ENCODE measurements around the gene MRM1. TPM values are rescaled to one million over a fixed set of nuclear protein-coding genes. Genes with fewer than 3 reads are reported as not detected.

The MRM1 gene, protein sequence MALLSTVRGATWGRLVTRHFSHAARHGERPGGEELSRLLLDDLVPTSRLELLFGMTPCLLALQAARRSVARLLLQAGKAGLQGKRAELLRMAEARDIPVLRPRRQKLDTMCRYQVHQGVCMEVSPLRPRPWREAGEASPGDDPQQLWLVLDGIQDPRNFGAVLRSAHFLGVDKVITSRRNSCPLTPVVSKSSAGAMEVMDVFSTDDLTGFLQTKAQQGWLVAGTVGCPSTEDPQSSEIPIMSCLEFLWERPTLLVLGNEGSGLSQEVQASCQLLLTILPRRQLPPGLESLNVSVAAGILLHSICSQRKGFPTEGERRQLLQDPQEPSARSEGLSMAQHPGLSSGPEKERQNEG
- 8.3 TPM for total RNA-seq

DNA sequence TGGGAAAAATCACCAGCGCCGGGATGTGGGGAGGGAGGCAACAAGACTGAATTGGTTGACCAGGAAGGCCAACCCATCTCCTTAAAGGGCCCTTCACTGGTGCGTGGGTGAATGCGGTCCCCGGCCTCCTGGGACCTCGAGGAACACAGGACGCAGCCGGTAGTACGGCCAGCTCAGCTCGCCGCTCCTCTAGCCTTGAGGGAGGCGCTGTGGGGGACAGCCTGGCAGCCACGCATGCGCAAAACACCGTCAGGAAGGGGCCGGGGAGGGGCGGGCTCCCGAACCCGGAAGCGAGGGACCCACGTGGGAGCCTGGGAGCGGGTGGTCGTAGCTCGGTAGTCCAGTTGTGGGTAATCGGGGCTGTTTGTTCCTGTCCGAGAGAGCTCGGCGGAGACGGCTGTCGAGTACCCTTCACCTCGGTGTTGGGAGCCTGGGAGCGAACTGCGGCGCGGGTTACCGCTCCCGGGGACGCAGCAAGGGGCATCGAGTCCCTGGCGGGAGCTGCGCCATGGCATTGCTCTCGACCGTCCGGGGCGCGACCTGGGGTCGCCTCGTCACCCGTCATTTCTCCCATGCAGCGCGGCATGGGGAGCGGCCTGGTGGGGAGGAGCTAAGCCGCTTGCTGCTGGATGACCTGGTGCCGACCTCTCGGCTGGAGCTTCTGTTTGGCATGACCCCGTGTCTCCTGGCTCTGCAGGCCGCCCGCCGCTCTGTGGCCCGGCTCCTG lies at the start of gene MRM1:
TSS of gene MRM1 (plus strand) at position 281 of the 727 bp plus-strand sequence. CDS start at position 509, 228 bp downstream.
- DNase-seq (ENCODE audit: low spot score) = peak; percentile 92

DNA sequence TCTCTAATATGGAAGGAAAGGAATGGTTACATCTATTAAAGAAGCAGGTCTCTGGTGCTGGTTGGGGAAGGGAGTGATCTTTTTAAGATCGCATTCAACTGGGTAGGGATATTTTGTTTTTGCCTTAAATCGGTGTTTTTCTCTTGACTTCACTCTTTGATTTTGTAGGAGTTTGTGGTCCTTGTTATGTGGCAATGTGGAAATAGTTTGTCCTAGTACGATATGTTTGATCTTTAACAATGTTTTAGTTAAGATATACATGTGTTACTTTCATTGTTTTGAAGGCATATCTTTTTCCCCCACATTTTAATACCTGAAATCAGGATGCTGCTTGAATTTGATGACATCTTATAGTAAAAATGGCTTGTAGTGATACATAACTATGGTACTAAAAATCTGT lies 47.9 kb upstream of the MRM1 start:
- no peak for DNase-seq (ENCODE audit: low spot score)

DNA sequence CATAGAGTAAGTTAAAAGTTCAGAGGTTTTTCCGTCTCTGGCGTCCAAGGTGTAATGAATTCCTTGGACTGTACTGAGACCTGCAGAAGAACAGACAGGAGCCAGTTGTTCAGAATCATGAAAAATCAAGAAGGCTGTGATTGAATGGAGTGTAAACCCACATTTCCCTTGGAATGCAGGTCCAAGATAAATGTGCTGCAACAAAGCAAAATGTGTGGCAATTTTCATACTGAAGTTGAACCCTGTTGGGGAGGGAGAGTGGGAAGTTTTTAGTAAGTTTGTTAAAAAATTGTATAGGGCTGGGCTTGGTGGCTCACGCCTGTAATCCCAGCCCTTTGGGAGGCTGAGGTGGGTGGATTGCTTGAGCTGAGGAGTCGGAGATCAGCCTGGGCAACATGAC lies 35.3 kb upstream of the MRM1 start:
- no peak for DNase-seq (ENCODE audit: low spot score)

DNA sequence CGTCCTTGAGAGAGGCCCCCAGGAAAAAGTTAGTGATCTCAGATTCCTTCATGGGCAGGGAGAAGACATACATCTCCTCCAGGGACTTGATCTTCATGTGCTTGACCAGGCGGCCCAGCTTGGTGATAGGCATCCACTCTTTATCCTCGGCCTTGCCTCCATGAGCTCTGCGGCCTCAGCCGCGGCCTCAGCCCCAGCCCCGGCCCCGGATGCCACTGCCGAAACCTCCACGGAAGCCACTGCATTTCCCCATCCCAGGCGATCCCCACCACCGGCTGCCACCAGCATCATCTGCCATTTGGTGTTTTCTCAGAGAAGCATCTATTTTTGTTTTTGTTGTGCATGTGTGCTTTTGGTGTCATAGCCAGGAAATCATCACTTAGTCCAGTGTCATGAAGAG lies 26.4 kb upstream of the MRM1 start:
- no peak for DNase-seq (ENCODE audit: low spot score)

DNA sequence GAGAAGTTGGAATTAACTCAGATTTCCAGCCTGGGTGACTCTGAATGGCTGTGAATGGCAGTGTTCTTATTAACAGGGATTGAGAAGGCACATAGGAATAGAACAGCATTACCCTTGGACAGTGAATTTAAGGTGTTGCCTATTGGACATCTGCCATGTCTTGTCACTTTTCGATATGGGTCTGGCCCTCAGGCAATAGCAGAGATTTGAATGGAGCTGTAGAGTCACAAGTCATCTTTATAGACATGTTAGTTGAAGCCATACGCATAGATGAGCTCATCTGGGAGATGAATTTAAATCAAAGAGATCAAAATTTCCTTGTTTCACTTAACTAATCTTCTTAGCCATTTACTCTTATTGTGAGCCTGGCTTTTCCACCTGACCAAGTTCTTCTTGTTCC lies 24.6 kb upstream of the MRM1 start:
- DNase-seq (ENCODE audit: low spot score) = no peak

DNA sequence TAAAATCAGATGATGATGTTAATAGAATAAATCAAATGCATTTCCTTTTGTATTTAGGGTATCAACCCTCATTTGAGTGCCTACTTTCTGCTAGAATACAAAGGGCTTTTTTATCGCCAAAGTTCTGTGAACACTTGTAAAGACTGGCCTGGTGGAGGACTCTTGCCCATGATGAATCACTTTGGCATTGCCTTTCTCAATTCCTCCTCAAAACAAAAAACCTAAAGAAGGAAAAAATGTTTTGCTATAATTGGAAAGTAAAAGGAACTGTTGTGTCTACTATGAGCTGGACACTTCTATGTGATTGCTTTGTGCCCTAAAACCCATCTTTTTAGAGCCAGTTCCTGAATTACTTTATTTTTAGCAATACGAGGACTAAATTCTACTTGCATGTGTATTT lies 22.7 kb upstream of the MRM1 start:
- no peak for DNase-seq (ENCODE audit: low spot score)

DNA sequence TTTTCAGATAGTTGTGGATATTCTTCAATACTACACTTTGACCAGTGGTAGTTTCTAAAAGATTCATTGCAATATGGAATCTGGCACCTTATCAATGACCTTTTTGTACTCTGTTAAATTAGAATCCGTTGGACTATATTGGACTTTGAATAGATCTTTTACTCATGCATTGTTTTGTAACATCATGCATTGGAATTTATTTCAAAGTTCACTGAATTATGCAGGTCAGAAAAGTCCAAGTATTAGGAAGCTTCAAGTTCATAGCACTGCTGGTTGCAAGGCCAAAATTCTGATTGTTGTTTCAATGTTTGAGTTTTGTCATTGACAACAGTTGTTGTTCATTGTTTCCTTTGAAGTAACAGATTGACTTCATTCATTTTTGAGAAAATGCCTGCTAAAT lies 17.6 kb upstream of the MRM1 start:
- DNase-seq (ENCODE audit: low spot score) = no peak

DNA sequence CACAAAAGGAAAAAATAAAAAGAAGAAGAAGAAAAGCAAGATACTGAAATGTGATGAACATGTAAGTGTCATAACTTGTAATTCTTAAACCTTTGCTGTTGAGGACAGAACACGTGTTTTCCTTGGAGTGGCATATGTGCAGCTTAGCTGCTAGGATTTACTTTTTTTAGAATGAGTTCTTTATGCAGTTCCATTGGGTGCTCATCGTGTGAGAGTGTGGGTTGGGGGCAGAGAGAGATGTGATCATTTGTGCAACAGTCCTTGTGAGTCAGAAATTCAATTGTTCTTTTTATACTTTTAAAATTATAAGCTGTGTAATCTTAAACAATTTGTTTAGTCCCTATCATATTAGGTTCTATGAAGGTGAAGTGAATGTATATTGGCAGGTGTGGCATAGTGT lies 15.2 kb upstream of the MRM1 start:
- no peak for DNase-seq (ENCODE audit: low spot score)

DNA sequence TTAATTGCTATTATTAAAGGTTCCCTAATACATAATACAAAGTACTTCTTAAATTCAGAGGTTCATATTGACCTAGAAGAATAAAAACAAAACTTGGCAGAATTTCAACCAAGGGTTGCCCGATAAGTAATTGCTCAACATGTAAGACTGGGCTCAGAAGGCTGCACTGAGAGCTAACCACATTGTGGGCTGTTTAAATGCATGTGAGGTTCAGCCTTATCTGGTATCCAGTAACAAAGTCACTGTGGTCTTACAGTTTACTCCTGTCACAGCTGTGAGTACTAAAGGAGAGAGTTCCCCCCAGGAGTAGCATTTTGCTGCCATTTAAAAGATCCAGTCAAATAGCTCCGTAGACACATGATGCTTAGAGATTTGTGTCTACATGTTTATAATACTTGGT lies 11.3 kb upstream of the MRM1 start:
- no peak for DNase-seq (ENCODE audit: low spot score)

DNA sequence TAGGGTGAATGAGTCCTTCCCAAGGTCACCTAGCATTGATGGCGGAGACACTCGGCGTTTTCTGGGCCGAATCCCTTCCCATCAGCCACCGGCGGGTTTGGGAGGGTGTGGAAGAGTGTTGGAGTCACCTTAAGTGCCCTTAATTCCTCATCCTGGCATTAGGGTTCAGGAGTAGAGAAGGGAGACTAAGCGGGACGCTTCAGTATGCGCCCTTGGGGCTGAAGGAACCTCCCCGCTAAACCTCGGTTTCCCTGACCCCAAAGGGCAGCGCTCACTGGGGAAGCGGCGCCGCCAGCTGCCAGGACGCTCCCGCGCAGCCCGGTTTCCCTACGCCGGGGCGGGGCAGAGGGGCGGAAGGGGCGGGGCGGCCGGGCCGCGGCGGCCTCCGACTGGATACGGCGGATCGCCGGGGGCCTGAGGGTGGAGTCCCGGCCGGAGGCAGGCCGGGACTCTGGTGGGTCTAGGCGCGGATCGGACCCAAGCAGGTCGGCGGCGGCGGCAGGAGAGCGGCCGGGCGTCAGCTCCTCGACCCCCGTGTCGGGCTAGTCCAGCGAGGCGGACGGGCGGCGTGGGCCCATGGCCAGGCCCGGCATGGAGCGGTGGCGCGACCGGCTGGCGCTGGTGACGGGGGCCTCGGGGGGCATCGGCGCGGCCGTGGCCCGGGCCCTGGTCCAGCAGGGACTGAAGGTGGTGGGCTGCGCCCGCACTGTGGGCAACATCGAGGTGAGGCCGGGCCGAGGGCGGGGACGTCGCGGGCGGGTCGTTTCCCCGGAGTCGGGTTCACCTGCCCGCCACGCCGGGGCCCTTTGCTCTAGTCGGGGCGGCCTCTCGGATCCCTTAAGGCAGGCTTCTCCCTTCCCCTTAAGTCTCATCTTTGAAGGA lies 9.7 kb upstream of the MRM1 start, which contains the start of gene DHRS11:
TSS of gene DHRS11 (plus strand) at position 446 of the 882 bp plus-strand sequence. CDS start at position 577, 131 bp downstream.
- peak; percentile 78 for DNase-seq (ENCODE audit: low spot score)

DNA sequence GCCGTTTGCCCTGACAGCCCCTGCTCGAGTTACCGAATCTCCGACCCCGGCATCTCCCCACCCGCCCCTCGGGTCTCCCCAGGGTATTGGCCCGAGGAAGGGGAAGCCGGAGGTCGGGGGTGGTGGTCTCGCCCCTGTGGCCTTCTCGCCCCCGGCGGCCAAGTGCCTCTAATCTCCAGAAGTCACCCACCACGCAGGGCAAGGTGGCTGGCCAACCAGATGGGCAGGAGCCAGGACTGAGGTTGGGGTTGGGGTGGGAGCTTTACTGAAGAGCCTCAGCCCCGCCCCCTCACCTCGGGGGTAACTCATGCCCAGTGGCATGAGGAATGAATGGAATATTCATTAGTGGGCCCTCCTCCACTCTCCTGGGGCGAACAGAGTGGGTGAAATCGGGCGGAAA lies 9.1 kb upstream of the MRM1 start:
- DNase-seq (ENCODE audit: low spot score) = no peak

DNA sequence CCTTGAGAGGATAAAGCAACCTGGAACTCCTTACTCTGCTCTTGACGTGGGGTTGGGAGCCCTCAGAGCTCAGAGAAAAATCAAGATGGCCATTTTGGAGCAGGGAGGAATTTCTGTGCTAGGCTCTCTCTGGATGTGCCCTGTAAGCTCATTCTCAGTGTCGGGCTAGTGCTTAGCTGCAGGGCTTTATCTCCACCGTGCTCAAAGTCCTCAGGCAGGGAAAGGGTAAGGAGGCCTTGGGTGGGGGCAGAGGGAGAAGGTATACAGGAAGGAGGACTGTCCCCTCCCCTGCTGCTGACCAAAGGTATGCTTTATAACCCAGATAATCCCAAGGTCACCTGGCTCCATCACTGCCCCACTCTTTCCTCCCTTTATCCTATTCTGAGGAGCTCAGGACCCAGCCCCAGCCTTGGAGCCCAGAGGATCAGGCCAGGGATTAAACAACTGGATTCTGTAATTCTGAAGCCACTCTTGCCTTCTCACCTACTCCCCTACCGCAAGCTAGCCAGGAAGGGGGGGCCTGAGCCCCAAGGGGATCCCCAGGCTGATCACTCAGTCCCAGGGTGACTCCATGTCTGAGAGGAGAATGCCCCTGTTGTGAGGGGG lies 8.6 kb upstream of the MRM1 start:
- DNase-seq (ENCODE audit: low spot score) = no peak

DNA sequence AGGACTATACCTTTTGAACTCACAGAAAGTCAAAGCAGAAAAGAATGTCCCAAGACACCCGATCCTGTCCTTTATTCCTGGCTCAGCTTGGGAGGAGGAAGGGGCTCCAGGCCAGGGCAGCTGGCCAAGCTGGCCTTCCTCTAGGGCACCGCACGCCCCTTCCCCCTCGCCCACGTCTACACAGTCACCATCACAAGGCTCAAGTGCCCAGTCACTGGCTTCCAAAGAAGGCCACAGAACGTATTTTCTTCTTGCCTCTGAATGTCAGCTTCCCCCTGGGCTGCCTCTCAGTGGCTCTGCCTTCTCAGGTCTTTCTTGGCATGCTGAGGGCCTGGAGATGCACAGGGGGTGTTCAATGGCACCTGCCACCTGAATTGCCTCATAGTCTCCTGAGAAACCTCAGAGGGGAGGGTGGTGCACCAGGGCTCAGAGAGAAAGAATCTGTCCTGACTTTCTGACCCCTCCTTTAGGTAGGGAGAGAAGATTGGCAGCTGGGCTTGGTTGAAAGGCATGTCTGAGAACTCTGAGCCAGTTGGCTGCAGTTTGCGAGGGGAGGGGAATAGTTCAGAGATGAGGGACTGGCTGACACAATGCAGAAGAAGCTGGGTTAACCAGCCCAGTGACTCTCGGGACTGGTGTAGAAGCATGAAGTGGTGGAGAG lies 7.6 kb upstream of the MRM1 start:
- DNase-seq (ENCODE audit: low spot score) = no peak

DNA sequence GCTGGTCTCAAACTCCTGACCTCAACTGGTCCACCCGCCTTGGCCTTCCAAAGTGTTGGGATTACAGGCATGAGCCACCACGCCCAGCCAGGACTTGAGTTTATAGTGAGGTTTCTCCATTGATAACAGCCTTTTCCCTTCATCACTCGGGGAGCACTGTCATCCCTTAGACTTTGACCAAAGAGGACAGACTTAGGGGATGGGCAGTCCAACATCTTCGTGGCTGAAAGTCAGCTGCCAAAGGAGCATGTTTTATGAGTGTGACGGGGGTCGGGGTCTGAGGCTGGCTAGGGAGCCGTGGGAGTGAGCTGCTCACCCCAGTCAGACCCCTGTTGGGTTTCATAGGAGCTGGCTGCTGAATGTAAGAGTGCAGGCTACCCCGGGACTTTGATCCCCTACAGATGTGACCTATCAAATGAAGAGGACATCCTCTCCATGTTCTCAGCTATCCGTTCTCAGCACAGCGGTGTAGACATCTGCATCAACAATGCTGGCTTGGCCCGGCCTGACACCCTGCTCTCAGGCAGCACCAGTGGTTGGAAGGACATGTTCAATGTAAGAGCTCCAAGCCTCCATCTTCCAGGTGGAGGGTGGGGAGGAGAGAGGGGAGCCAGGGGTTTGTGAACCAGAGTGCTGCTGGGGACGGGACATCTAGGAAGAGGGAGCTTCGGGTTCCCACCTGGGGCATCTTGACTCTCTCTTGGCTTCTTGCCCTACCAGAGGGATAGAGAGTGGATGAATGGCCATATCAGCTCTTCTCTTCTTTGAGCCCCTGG lies 6.6 kb upstream of the MRM1 start:
- DNase-seq (ENCODE audit: low spot score) = no peak

DNA sequence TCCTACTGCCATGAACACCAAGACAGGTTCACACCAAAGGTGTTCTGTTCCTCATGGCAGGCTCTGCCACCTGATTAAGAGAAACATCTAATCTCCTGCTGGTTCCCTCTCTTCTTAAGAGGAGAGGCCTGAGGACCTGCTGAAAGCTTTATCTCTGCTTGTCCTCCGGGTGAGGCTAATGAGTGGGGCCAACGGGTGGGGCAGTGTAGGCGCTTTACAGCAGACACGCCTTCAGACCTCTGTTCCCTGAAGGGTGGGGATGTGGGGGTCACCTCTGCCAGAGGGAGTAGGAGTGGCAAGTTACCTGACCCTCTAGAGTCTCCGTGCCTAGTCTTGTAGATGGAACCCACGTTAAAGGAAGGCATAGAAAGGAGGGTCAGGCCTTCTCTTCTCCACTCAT lies 4.2 kb upstream of the MRM1 start:
- no peak for DNase-seq (ENCODE audit: low spot score)

DNA sequence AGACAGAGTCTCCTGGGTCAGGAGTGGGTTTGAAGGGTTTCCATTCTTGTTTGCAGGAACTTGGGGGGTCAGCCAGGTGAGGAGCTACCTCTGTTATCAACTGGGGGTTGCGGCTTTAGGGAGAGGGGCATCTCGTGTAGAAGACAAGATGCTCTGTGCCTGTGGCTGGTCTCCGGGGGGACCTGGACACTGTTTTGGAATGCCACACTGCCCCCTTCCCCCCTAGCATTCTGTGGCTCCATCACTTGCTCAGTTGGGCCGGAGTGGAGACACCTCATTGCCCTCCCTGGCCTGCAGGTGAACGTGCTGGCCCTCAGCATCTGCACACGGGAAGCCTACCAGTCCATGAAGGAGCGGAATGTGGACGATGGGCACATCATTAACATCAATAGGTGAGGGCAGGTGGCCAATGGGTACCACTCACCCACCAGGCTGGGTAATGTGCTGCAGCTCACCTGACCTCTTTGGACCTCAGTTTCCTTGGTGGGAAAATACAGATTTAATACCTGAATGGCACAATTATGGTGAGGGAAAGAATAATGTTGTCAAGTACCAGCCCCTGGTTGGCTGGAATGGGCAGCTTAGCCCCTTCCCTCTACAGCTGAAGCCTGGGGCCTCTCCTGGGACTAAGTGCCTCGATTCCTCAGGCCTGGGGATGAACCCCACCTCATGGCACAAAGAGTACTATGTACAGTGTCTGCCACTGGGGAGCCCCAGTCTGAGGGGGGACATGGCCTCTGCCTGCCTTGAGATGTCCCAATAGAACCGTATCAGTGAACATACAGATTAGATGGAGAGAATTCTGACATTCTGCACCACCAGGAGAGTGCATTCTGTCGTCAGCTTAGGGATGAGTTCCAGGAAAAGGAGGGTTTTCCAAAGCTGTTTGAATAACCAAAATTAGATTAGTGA lies 3.3 kb upstream of the MRM1 start:
- no peak for DNase-seq (ENCODE audit: low spot score)

DNA sequence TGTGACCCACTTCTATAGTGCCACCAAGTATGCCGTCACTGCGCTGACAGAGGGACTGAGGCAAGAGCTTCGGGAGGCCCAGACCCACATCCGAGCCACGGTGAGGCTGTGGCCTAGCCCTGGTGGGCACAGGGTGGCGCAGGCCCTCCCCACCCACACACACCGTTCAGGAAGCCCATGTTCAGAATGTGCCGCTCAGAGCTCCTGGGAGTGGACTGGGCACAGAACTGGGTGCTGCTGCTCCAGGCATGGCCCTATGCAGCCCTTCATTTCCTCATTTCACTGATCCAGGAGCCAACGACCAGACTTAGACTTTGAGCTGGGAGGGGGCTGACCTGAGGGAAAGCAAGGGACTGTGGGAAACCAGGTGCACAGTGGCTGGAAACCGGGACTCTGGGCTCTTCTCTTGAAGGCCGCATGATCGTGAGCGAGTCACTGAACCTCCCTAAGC lies 2.4 kb upstream of the MRM1 start:
- DNase-seq (ENCODE audit: low spot score) = no peak

DNA sequence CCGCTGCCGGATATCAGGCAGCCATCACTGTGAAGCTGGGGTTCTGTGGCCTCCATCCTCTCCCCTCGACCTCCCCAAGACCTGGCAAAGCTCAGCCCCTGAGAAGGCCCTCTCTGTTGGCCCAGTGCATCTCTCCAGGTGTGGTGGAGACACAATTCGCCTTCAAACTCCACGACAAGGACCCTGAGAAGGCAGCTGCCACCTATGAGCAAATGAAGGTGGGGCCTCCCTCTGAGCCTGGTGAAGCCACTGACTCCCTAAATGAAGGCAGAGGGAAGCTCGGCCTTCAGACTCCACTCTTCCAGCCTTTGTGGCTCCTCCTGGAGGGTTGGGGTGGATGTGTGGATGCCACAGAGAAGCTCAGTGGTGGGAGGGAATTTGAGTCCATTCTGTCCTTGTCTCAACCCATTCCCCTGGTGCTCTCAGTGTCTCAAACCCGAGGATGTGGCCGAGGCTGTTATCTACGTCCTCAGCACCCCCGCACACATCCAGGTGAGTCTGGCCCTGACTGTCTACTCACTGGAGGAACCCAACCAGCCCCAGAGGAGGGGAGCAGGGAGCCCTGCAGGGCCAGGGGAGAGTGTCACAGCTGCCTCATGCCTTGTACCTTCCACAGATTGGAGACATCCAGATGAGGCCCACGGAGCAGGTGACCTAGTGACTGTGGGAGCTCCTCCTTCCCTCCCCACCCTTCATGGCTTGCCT lies 1.7 kb upstream of the MRM1 start:
- no peak for DNase-seq (ENCODE audit: low spot score)

DNA sequence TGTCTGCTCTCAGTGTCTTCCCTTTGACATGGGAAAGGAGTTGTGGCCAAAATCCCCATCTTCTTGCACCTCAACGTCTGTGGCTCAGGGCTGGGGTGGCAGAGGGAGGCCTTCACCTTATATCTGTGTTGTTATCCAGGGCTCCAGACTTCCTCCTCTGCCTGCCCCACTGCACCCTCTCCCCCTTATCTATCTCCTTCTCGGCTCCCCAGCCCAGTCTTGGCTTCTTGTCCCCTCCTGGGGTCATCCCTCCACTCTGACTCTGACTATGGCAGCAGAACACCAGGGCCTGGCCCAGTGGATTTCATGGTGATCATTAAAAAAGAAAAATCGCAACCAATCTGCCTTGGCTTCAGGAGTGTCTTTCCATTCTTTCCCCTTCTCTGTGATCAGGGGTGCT lies 918 bp upstream of the MRM1 start:
- no peak for DNase-seq (ENCODE audit: low spot score)
